NCI-H1436 (cell line): ENCODE results near the gene MRPL2.
"Not testable (repeated sequence)": the region's sequence is repeated elsewhere in the genome, so short reads cannot be mapped to it uniquely, and the experiment has no call there.

Experiments
- DNase-seq: peaks from one replicate; lab custom pipeline; 2025; lab: John Stamatoyannopoulos, UW

Gene MRPL2

GRCh38 chr6:43052842-43053544 lies 6.2 kb downstream of the MRPL2 start:
- no peak for DNase-seq

GRCh38 chr6:43052225-43052841 lies 6.9 kb downstream of the MRPL2 start:
- no peak for DNase-seq

GRCh38 chr6:43050981-43051380 lies 8.3 kb downstream of the MRPL2 start:
- DNase-seq: no peak

GRCh38 chr6:43047998-43048397 lies 11.2 kb downstream of the MRPL2 start:
- no peak for DNase-seq

- no peak for DNase-seq
Observed at GRCh38 chr6:43045371-43045930, 13.8 kb downstream of the MRPL2 start.

GRCh38 chr6:43043310-43043709 lies 15.9 kb downstream of the MRPL2 start:
- DNase-seq: no peak

GRCh38 chr6:43041475-43041874 lies 17.8 kb downstream of the MRPL2 start:
- DNase-seq: not testable (repeated sequence)

- DNase-seq: no peak
Observed at GRCh38 chr6:43040542-43041257, 18.5 kb downstream of the MRPL2 start.

GRCh38 chr6:43038727-43039126 lies 20.5 kb downstream of the MRPL2 start:
- DNase-seq: no peak

- no peak for DNase-seq
Observed at GRCh38 chr6:43037706-43038105, 21.5 kb downstream of the MRPL2 start.

- DNase-seq: no peak
Observed at GRCh38 chr6:43037197-43037596, 22.0 kb downstream of the MRPL2 start.

GRCh38 chr6:43036712-43037111 lies 22.5 kb downstream of the MRPL2 start:
- no peak for DNase-seq

- no peak for DNase-seq
Observed at GRCh38 chr6:43035495-43036194, 23.6 kb downstream of the MRPL2 start.

GRCh38 chr6:43034190-43034525 lies 25.1 kb downstream of the MRPL2 start:
- DNase-seq: no peak

GRCh38 chr6:43033496-43034189 lies 25.6 kb downstream of the MRPL2 start:
- DNase-seq: no peak

GRCh38 chr6:43032326-43032725 lies 26.9 kb downstream of the MRPL2 start:
- no peak for DNase-seq

- DNase-seq: no peak
Observed at GRCh38 chr6:43029120-43029519, 30.1 kb downstream of the MRPL2 start.

GRCh38 chr6:43026365-43026764 lies 32.9 kb downstream of the MRPL2 start:
- no peak for DNase-seq

GRCh38 chr6:43024436-43024835 lies 34.8 kb downstream of the MRPL2 start:
- no peak for DNase-seq

GRCh38 chr6:43021270-43022047 lies 37.8 kb downstream of the MRPL2 start, which contains the start of gene RRP36:
TSS of gene RRP36 (plus strand) at chr6:43021623. CDS start at chr6:43021655, 32 bp downstream.
- peak; percentile 52 for DNase-seq

- no peak for DNase-seq
Observed at GRCh38 chr6:43020847-43021246, 38.4 kb downstream of the MRPL2 start.
